HepG2 (cell line): ENCODE results near the gene ING1. TPM values are rescaled to one million over a fixed set of nuclear protein-coding genes. Genes with fewer than 3 reads are reported as not detected.

Experiments used
- CAMTA2 ChIP-seq: sonication (generic); formaldehyde crosslinking; IDR thresholded peaks from 2 replicates; pipeline ENCODE4 v1.4.0; 2020; ENCODE audit warnings: mild to moderate bottlenecking, missing genetic modification reagents, borderline replicate concordance
- CC2D1A ChIP-seq: sonication (generic); formaldehyde crosslinking; IDR thresholded peaks from 2 replicates; pipeline ENCODE4 v1.8.1; 2023; ENCODE audit warnings: mild to moderate bottlenecking, missing genetic modification reagents
- CENPT ChIP-seq: sonication (generic); formaldehyde crosslinking; IDR thresholded peaks from 2 replicates; pipeline ENCODE4 v1.8.0; 2022; ENCODE audit warnings: low read depth, mild to moderate bottlenecking, moderate library complexity, missing genetic modification reagents
- CREB3 ChIP-seq: sonication (generic); formaldehyde crosslinking; IDR thresholded peaks from 2 replicates; pipeline ENCODE4 v1.5.0; 2020; ENCODE audit warnings: missing genetic modification reagents
- GRHL1 ChIP-seq: sonication (generic); formaldehyde crosslinking; conservative IDR thresholded peaks from 2 replicates; pipeline ENCODE4 v1.8.0; 2022; ENCODE audit warnings: missing genetic modification reagents
- HIVEP1 ChIP-seq: sonication (generic); formaldehyde crosslinking; IDR thresholded peaks from 2 replicates; pipeline ENCODE4 v1.4.0; 2020; ENCODE audit warnings: mild to moderate bottlenecking, missing genetic modification reagents
- HNF4G ChIP-seq, 2 experiments: sonication (generic) in 1 of 2; formaldehyde crosslinking in 1 of 2; IDR thresholded peaks; 2 replicates each; pipeline versions ENCODE4 v1.4.0 to v1.6.1; 2011 to 2020; ENCODE audit warnings: borderline replicate concordance in 2 of 2, low read depth in 2 of 2, mild to moderate bottlenecking in 2 of 2, low read length in 1 of 2, missing genetic modification reagents in 1 of 2, moderate library complexity in 1 of 2
- MIER2 ChIP-seq: IDR thresholded peaks from 2 replicates; pipeline ENCODE4 v1.6.1; 2016; ENCODE audit warnings: missing biosample characterization, missing genetic modification reagents
- NAIF1 ChIP-seq: sonication (generic); formaldehyde crosslinking; IDR thresholded peaks from 2 replicates; pipeline ENCODE4 v1.5.0; 2020; ENCODE audit warnings: mild to moderate bottlenecking, missing genetic modification reagents, borderline replicate concordance
- PLSCR1 ChIP-seq: sonication (generic); formaldehyde crosslinking; IDR thresholded peaks from 2 replicates; pipeline ENCODE4 v1.5.0; 2020; ENCODE audit warnings: missing genetic modification reagents, mild to moderate bottlenecking, borderline replicate concordance
- TARDBP ChIP-seq: sonication (generic); formaldehyde crosslinking; IDR thresholded peaks from 2 replicates; pipeline ENCODE4 v1.8.0; 2022; ENCODE audit warnings: mild to moderate bottlenecking, missing genetic modification reagents
- THAP7 ChIP-seq: sonication (generic); formaldehyde crosslinking; IDR thresholded peaks from 2 replicates; pipeline ENCODE4 v1.8.1; 2023; ENCODE audit warnings: mild to moderate bottlenecking, missing genetic modification reagents
- ZNF574 ChIP-seq: sonication (generic); formaldehyde crosslinking; IDR thresholded peaks from 2 replicates; pipeline ENCODE4 v1.4.0; 2020; ENCODE audit warnings: missing genetic modification reagents
- polyA plus RNA-seq, 8 experiments: library from polyadenylated mRNA; depleted of rRNA in 3 of 8; stranded (reverse) in 7 of 8; unstranded in 1 of 8; fragments of >200 nt; fragmentation: Illumina TruSeq in 4 of 8; extraction: Trizol in 4 of 8; gene quantifications; 2 replicates each; pipeline versions ENCODE4 v1.2.1 to v1.2.3, GENCODE V29; 2011 to 2016; ENCODE audit warnings: low read depth in 4 of 8, missing spikeins in 1 of 8, mixed read lengths in 1 of 8; ENCODE audit not compliant: insufficient read depth in 1 of 8
- total RNA-seq, 5 experiments: library from RNA; depleted of rRNA; stranded (reverse); fragments of >200 nt; fragmentation: Illumina TruSeq; extraction: Trizol; gene quantifications; 2 replicates each; pipeline ENCODE4 v1.2.3, GENCODE V29; 2016; ENCODE audit warnings: low read depth in 1 of 5
- TF ChIP-seq, protein P1 (sequence below): sonication (generic); formaldehyde crosslinking; IDR thresholded peaks from 2 replicates; pipeline ENCODE4 v1.5.0; 2020; ENCODE audit warnings: missing genetic modification reagents

ING1 gene
- total and polyA plus RNA-seq, 2 of the 13 experiments (the other 11 are each of a cell fraction or from before 2014, with no cell fraction given) = 8.1 to 16.1 TPM

GRCh38 chr13:110715395-110716246 is 2.1 kb downstream of the ING1 start (continued):
- TF ChIP-seq ZNF574 (CRISPR knock-in tag) = 0 out of 2 replicates have a peak, but pooled peaks have one; percentile 37
- no peak for TF ChIP-seq GRHL1 (CRISPR knock-in tag)
- TF ChIP-seq HNF4G (IDR thresholded peaks at IDR 0.05; ENCODE audit: borderline replicate concordance, low read depth, low read length) = no peak
- no peak for TF ChIP-seq HNF4G (CRISPR knock-in tag; IDR thresholded peaks at IDR 0.05; ENCODE audit: borderline replicate concordance, low read depth)
- TF ChIP-seq NAIF1 (CRISPR knock-in tag) = peak; percentile 82
- no peak for TF ChIP-seq HIVEP1 (CRISPR knock-in tag)
- TF ChIP-seq CREB3 (CRISPR knock-in tag) = peak; percentile 44; the same call in 1 of the 2 replicates
- no peak; the same call in 1 of the 2 replicates for TF ChIP-seq THAP7
- no peak for TF ChIP-seq CENPT (CRISPR knock-in tag)
- TF ChIP-seq CC2D1A (CRISPR knock-in tag) = 0 out of 2 replicates have a peak, but pooled peaks have one; percentile 19
- TF ChIP-seq PLSCR1 (CRISPR knock-in tag) = no peak
- no peak for TF ChIP-seq CAMTA2 (CRISPR knock-in tag)
- TF ChIP-seq MIER2 (CRISPR knock-in tag) = no peak
- no peak; the same call in 1 of the 2 replicates for TF ChIP-seq TARDBP (CRISPR knock-in tag)
- TF ChIP-seq, protein P1, sequence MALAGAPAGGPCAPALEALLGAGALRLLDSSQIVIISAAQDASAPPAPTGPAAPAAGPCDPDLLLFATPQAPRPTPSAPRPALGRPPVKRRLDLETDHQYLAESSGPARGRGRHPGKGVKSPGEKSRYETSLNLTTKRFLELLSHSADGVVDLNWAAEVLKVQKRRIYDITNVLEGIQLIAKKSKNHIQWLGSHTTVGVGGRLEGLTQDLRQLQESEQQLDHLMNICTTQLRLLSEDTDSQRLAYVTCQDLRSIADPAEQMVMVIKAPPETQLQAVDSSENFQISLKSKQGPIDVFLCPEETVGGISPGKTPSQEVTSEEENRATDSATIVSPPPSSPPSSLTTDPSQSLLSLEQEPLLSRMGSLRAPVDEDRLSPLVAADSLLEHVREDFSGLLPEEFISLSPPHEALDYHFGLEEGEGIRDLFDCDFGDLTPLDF = peak; percentile 69; the same call in 1 of the 2 replicates
